Measurements from ENCODE around the gene GPC3.
A peak's percentile ranks its signal among the peaks of the same experiment; 100 is the strongest.
"Not testable (repeated sequence)": the region's sequence is repeated elsewhere in the genome, so short reads cannot be mapped to it uniquely, and the experiment has no call there.

GPC3 gene

GRCh38 chrX:133926099-133926498, 59.3 kb downstream of the GPC3 start:
- DNase-seq (ENCODE audit: low spot score), result no peak

DNA sequence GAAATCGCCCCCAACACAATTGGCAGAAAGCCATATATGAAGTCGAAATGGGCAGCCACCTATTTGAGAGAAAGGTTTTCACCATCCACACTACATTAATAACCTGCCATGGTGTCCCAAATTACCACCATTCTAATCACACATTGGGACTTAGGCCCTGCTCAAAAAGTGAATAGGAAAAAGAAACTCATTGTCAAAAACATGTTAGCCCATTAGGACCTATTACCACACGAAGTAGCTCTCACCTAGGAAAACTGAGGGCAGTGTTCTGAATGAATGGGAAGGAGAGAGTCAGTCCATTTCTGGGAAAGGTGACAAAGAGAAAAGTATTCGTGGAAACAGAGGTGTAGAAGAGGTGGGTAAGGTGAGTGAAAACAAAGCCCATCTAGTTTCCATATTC, 60.8 kb downstream of the GPC3 start:
- no peak for DNase-seq (ENCODE audit: low spot score)

GRCh38 chrX:133923548-133923947, 61.8 kb downstream of the GPC3 start:
- DNase-seq (ENCODE audit: low spot score), result no peak

- DNase-seq (ENCODE audit: low spot score), result no peak
These were observed 62.3 kb downstream of the GPC3 start for GRCh38 chrX:133923113-133923512.

DNA sequence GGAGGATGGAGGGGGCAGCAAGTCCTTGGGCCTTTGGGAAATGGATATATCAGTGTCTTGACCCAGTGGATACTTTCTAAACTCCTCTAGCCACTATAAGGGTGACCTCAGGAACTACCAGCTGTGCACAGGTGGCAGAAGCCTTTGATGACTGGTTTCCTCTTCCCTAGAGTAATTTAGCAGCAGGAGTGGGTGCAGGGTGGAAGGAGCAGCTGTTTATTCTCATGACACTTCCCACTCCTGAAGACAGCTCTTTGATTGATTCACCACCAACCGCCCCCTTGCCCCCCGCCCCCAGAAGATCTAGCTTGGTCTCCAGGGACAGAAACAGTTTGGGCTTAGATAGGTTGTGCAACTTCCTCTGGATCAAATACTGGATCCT, 63.0 kb downstream of the GPC3 start:
- DNase-seq (ENCODE audit: low spot score), result no peak

DNA sequence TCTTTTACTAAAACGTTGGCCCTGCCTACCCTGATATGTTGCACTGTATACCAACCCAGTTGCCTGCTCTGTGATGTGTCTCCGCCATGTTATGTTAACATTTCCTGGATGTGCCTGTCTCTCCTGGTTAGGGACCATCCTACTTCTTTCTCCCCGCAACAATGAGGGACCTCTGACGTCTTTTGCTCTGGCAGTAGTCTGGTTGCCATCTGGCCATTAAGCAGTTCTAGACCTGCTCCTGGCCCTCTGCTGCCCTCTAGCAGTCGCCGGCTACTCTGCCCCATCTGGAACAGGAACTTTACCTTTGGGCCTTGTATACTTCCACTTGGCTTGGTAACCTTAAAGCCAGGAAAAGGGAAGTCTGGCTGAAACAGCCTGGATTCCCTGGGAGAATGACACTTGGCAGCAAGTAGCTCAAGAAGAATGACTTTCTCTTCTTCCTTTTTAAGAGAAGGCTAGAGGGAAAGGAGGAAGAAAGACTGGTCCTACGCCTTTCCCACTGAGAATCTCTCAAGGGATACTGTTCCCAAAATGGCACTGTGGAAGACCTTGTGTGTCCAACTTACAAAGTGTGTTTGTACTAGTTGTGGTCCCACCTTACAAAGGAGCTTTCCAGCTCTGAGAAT, 63.5 kb downstream of the GPC3 start:
- DNase-seq (ENCODE audit: low spot score), result peak; percentile 28

- no peak for DNase-seq (ENCODE audit: low spot score)
These were observed 64.3 kb downstream of the GPC3 start for GRCh38 chrX:133921086-133921485.

DNA sequence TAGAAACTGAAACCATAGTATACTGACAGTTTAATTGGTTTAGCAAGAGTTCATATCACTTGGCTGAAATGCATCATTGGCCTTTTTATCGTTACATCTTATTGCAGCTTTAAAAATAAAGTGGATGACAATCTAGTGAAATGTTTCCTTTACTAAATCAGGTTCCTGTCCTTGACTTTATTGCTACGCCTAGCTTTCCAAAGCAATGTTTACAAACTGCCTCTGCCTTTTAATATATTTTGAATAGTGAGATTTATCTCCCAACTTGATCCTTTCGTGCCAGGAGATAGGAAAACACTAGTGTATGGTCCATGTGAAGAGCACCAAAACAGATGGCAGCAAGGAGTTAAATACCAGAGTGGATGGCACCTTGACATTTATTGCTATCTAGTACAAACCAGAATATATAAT, 67.0 kb downstream of the GPC3 start:
- DNase-seq (ENCODE audit: low spot score), result no peak

DNA sequence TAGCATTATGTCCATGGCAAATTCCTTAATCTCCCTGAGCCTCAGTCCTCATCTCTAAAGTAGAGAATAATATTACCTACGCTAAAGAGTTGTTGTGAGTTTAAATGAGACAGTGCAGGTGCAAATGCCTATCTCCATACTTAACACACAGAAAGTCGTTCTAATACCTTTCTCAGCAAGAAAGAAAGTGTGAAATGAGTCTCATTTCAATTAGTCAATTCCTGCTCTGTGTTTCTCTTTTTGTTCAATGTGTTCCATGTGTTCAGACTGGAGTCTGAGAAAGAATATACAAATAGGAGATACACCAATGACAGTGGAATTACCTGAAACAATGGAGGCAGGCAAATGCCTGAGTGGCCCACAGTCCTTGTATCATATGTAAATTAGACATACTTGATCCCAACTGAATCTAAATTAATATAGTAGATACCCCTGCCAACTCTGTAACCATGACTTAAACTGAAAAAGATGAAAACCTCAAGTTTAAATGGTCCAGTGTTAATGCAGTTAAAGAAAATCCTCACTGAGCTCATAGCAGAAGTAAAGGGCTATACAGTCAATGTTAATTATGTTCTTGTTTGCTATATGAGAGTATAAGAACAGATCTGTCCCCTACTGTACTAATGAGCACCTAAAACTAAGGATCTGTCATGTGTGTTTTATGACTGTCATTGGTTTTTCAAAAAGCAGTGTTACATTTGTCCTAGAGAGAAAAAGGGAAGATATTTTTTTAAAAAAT, 68.2 kb downstream of the GPC3 start:
- no peak for DNase-seq (ENCODE audit: low spot score)

GRCh38 chrX:133913658-133914388, 71.6 kb downstream of the GPC3 start:
- no peak for DNase-seq (ENCODE audit: low spot score)

GRCh38 chrX:133913009-133913408, 72.4 kb downstream of the GPC3 start:
- DNase-seq (ENCODE audit: low spot score), result no peak

DNA sequence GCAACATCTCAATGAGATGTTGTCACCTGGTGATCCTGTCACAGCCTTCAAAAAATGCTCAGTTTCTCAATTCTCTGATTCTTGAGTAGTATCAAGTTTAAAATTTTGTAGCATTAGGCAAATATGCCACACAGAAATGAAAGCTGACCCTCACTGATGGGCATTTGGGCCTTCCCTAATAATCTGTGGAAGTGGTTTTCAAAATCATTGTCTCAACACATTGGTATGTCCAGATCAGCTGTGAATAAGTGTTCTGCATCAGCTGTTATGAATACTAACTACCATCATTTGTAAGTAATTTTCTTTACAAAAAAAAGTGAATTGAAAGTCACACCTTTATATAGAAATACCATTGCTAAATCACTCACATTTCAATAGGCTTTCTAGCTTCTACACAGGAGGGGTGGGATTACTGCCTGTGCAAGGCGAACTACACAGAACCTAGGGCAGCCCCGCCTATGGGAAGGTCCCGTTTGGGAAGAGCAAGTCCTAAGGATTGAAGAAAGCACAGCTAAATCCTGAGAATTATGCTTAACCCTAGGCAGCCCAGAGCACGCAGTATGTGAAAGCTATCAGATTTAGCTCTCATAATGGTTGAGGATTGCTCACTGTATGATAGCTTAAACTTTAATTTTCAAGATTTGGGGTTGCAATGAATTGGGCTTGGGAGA, 73.4 kb downstream of the GPC3 start:
- no peak for DNase-seq (ENCODE audit: low spot score)

DNA sequence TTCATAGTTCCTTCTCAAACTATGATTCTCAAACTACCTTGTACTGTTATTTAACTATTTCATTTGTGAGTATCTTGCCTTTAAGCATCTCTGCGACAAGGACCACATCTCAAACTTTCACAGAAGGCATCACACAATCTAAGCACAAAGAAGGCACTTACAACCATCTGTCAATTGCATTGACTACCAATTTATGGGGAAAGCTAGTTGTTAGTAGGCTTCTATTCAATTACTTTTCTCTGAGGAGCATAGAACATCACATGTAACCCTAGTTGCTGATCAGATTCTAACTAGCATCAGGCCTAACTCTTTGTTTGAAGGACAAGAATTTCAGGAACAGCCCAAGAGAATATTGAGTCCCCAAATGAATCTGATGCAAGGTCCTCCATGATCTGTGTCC, 74.9 kb downstream of the GPC3 start:
- DNase-seq (ENCODE audit: low spot score), result no peak

DNA sequence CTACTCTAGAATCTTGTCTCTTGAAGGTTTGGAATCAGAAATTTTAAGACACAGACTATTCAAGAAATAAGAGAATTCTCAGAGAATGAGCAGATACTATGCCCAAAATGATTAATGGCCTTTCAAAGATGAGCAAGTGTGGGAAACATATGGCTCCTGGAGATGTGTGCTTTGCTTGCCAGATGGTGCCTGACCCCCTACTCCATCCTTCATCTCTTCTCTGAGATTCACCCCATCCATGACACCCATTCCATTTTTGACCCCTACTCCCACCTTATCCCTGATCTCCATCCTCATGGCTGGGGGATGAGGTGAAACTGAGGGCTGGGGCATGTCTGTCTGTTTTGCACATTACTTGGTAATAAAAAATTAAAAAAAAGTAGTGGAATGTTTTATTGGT, 75.5 kb downstream of the GPC3 start:
- no peak for DNase-seq (ENCODE audit: low spot score)

- DNase-seq (ENCODE audit: low spot score), result no peak
These were observed 77.0 kb downstream of the GPC3 start for GRCh38 chrX:133908223-133908955.

DNA sequence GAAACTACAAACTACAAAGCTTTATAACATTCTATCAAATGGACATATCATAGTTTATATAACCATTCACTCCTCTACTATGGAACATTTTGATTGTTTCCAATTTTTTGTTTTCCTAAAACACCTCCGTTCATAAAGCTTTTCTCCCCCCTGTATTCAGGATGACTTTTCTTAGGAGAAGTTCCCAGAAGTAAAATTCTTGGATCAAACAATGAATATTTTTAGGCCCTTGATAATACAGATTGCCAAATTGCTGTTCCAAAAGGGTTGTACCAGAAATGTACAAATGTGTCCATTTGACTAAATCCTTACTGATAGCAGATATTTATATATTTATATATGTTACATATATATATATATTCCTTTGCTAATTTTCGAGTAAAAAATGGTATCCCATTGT, 77.8 kb downstream of the GPC3 start:
- no peak for DNase-seq (ENCODE audit: low spot score)

DNA sequence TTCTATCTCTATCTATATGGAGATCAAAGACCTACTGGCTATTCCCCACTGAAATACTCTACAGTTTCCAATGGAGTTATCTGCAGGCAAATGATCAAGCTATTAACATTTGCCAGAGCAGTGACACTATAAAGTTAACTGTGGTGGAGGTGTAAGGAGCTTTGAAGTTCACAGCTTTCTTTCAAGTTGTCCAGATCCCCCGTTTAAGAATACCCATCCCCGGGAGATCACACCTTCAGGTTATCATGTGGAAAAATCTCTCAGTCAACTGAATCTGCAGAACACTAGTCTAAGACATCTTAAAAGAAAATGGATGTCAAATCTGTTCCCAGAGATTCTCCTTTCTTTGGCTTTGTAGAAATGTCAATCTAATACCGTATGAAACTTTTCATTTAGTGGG, 80.1 kb downstream of the GPC3 start:
- no peak for DNase-seq (ENCODE audit: low spot score)

DNA sequence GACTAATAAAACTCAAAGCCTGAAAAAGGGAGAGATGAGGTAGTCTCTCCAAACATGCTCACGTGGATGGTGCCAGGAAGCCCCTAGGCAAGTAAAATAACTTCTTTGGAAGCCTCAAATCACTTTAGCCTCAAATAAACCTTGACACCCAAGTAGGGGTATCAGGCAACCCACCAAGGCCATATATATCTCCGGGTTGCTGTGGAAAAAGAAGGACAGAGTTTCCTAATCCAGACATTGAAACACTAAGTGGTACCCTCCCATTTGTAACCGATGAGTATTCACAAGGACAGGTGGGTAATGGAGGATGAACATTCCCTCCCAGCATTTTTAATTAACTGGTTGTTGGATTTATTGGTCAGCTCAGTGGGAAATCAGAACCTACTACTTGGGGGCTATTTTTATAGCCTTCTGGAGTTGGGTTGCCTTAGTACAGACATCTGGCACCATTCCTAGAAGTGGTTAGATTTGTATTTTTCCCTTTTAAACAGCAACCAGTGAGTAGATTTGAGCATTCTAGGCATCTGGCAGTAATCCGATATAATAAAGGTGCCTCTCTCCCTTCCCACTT, 87.7 kb downstream of the GPC3 start:
- no peak for DNase-seq (ENCODE audit: low spot score)

- peak; percentile 45 for DNase-seq (ENCODE audit: low spot score)
These were observed 93.1 kb downstream of the GPC3 start for GRCh38 chrX:133892337-133892736.

- DNase-seq (ENCODE audit: low spot score), result no peak
These were observed 96.4 kb downstream of the GPC3 start for GRCh38 chrX:133888984-133889383.

GRCh38 chrX:133888084-133888483, 97.3 kb downstream of the GPC3 start:
- DNase-seq (ENCODE audit: low spot score), result not testable (repeated sequence)
